Uterus (tissue), 2 donors: ENCODE data around the gene LHCGR.

Source experiments
- POLR2A ChIP-seq, 2 donors: fragments of 450-650 bp; IDR thresholded peaks; one replicate each; pipeline ENCODE4 v1.6.1; 2016; ENCODE audit warnings: antibody characterized with exemption in 2 of 2, mild to moderate bottlenecking in 1 of 2, moderate library complexity in 1 of 2
- TF ChIP-seq, protein P1 (sequence below), 4 experiments: fragments of 200-600 bp in 2 of 4; fragments of 450-650 bp in 2 of 4; sonication (generic) in 2 of 4; IDR thresholded peaks; one replicate each; pipeline ENCODE4 v1.5.1; 2016 to 2019; ENCODE audit warnings: antibody characterized with exemption in 4 of 4, mild to moderate bottlenecking in 2 of 4, moderate library complexity in 1 of 4

- TF ChIP-seq, protein P1, sequence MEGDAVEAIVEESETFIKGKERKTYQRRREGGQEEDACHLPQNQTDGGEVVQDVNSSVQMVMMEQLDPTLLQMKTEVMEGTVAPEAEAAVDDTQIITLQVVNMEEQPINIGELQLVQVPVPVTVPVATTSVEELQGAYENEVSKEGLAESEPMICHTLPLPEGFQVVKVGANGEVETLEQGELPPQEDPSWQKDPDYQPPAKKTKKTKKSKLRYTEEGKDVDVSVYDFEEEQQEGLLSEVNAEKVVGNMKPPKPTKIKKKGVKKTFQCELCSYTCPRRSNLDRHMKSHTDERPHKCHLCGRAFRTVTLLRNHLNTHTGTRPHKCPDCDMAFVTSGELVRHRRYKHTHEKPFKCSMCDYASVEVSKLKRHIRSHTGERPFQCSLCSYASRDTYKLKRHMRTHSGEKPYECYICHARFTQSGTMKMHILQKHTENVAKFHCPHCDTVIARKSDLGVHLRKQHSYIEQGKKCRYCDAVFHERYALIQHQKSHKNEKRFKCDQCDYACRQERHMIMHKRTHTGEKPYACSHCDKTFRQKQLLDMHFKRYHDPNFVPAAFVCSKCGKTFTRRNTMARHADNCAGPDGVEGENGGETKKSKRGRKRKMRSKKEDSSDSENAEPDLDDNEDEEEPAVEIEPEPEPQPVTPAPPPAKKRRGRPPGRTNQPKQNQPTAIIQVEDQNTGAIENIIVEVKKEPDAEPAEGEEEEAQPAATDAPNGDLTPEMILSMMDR (IDR thresholded peaks at IDR 0.05) = no peak
- no peak for TF ChIP-seq POLR2A (IDR thresholded peaks at IDR 0.05)
Observed at GRCh38 chr2:48709096-48710034, 46.2 kb downstream of the LHCGR start.
